Tibial nerve (tissue), 4 donors: ENCODE data around the gene TMCC1.

Source experiments
- EP300 ChIP-seq, 2 donors: sonication (generic); formaldehyde crosslinking; IDR thresholded peaks; one replicate each; pipeline ENCODE4 v1.6.1; 2017; ENCODE audit warnings: antibody characterized with exemption in 2 of 2, mild to moderate bottlenecking in 1 of 2
- POLR2A ChIP-seq, 2 donors: fragments of 450-650 bp; IDR thresholded peaks; one replicate each; pipeline ENCODE4 v1.6.1; 2017; ENCODE audit warnings: antibody characterized with exemption in 2 of 2, mild to moderate bottlenecking in 2 of 2, moderate library complexity in 2 of 2
- TF ChIP-seq, protein P1 (sequence below), 5 experiments: fragments of 200-600 bp in 3 of 5; fragments of 450-650 bp in 2 of 5; sonication (generic) in 3 of 5; IDR thresholded peaks; one replicate each; pipeline ENCODE4 v1.5.1; 2016 to 2019; ENCODE audit warnings: antibody characterized with exemption in 5 of 5, mild to moderate bottlenecking in 3 of 5, moderate library complexity in 2 of 5

DNA sequence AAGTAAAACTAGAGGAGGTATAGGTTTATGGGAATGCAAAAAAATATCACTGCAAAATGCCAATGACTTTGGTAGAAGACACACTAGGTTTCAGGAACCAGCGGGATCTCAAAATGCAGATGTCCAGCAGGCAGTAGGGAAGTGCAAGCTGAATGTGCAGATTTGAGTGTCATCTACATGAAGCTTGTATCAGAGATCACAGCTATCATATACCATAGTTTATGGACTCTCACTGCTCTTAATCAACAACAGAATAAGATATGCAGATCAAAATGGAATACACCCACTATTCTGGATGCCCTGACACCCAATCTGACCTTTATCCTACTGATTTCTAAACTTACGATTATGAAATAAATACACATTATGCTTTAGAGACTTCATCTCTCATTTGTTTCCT lies 27.7 kb downstream of the TMCC1 start:
- TF ChIP-seq, protein P1, sequence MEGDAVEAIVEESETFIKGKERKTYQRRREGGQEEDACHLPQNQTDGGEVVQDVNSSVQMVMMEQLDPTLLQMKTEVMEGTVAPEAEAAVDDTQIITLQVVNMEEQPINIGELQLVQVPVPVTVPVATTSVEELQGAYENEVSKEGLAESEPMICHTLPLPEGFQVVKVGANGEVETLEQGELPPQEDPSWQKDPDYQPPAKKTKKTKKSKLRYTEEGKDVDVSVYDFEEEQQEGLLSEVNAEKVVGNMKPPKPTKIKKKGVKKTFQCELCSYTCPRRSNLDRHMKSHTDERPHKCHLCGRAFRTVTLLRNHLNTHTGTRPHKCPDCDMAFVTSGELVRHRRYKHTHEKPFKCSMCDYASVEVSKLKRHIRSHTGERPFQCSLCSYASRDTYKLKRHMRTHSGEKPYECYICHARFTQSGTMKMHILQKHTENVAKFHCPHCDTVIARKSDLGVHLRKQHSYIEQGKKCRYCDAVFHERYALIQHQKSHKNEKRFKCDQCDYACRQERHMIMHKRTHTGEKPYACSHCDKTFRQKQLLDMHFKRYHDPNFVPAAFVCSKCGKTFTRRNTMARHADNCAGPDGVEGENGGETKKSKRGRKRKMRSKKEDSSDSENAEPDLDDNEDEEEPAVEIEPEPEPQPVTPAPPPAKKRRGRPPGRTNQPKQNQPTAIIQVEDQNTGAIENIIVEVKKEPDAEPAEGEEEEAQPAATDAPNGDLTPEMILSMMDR (IDR thresholded peaks at IDR 0.05), result no peak
- TF ChIP-seq EP300 (IDR thresholded peaks at IDR 0.05), result no peak
- TF ChIP-seq POLR2A (IDR thresholded peaks at IDR 0.05), result no peak
